ENCODE results near the gene GABRG3. TPM values are rescaled to one million over a fixed set of nuclear protein-coding genes. Genes with fewer than 3 reads are reported as not detected.

The GABRG3 gene
- total and polyA plus RNA-seq, 7 donors = under 0.01 to 0.28 (median 0.05) TPM; not detected in 3

GRCh38 chr15:27532358-27532757 lies 561.4 kb downstream of the GABRG3 start:
- no peak for DNase-seq
- H3K4me3 ChIP-seq = no peak overlapping the region
- no peaks in the 10 kb centered on the region for H3K36me3 ChIP-seq
- TF ChIP-seq POLR2A (IDR thresholded peaks at IDR 0.05) = no peak
- TF ChIP-seq EP300 (IDR thresholded peaks at IDR 0.05) = no peak
- no peak for TF ChIP-seq CTCF (IDR thresholded peaks at IDR 0.05)
- TF ChIP-seq POLR2AphosphoS5 (IDR thresholded peaks at IDR 0.05) = no peak
- intact Hi-C loops (cut with DNase I) = no loop called here
- H3K27me3 ChIP-seq = no peaks in the 10 kb centered on the region
- no peak overlapping the region for H3K27ac ChIP-seq
- 91 to 94% methylated on average over 3 of the region's 3 CpGs for WGBS, 2 donors
- no peaks in the 10 kb centered on the region for H3K4me1 ChIP-seq
- no peaks in the 10 kb centered on the region for H3K9me3 ChIP-seq

- no peaks in the 10 kb centered on the region for H3K9me3 ChIP-seq
- DNase-seq = no peak
- WGBS, 2 donors = 76 to 79% methylated on average over 6 of the region's 6 CpGs
- no peaks in the 10 kb centered on the region for H3K4me1 ChIP-seq
- H3K4me3 ChIP-seq = no peak overlapping the region
- no peaks in the 10 kb centered on the region for H3K36me3 ChIP-seq
- TF ChIP-seq CTCF (IDR thresholded peaks at IDR 0.05) (no peak), EP300 (IDR thresholded peaks at IDR 0.05) (no peak)
- H3K27me3 ChIP-seq = no peaks in the 10 kb centered on the region
- no peak overlapping the region for H3K27ac ChIP-seq
- intact Hi-C loops (cut with DNase I) = no loop called here
Observed at GRCh38 chr15:27535445-27536129, 564.6 kb downstream of the GABRG3 start.

GRCh38 chr15:27538325-27538724 lies 567.3 kb downstream of the GABRG3 start:
- Histone ChIP-seq H3K4me3 (no peak overlapping the region), H3K27me3 (no peaks in the 10 kb centered on the region), H3K27ac (no peak overlapping the region), H3K36me3 (no peaks in the 10 kb centered on the region), H3K4me1 (no peaks in the 10 kb centered on the region), H3K9me3 (no peaks in the 10 kb centered on the region)
- 60 to 80% methylated on average over 3 of the region's 3 CpGs for WGBS, 2 donors
- intact Hi-C loops (cut with DNase I) = no loop called here
- TF ChIP-seq EP300 (IDR thresholded peaks at IDR 0.05) (no peak), CTCF (IDR thresholded peaks at IDR 0.05) (no peak), POLR2AphosphoS5 (IDR thresholded peaks at IDR 0.05) (no peak), POLR2A (IDR thresholded peaks at IDR 0.05) (no peak)
- DNase-seq = no peak

- DNase-seq = no peak
- H3K27me3 ChIP-seq = no peaks in the 10 kb centered on the region
- no peak overlapping the region for H3K4me3 ChIP-seq
- intact Hi-C loops (cut with DNase I) = no loop called here
- TF ChIP-seq EP300 (IDR thresholded peaks at IDR 0.05) (no peak), POLR2A (IDR thresholded peaks at IDR 0.05) (no peak), POLR2AphosphoS5 (IDR thresholded peaks at IDR 0.05) (no peak), CTCF (IDR thresholded peaks at IDR 0.05) (no peak)
- no peaks in the 10 kb centered on the region for H3K36me3 ChIP-seq
- no peaks in the 10 kb centered on the region for H3K4me1 ChIP-seq
- WGBS, 2 donors = 96 to 97% methylated on average over 40 of the region's 40 CpGs
- H3K27ac ChIP-seq = no peak overlapping the region
- H3K9me3 ChIP-seq = peaks cover 0 to 5% (median 0%) of the 10 kb centered on the region in 4 donors
Observed at GRCh38 chr15:27541581-27541980, 570.6 kb downstream of the GABRG3 start.
